HG02588 (cell line): Measurements from ENCODE around the gene TADA2B.

Source experiments
- ATAC-seq: cut with Tn5 transposase; IDR thresholded peaks from one replicate; pipeline ENCODE4 v1.9.1; 2021; ENCODE audit warnings: mild to moderate bottlenecking, moderate library complexity; ENCODE audit not compliant: unreplicated experiment

Gene TADA2B

DNA sequence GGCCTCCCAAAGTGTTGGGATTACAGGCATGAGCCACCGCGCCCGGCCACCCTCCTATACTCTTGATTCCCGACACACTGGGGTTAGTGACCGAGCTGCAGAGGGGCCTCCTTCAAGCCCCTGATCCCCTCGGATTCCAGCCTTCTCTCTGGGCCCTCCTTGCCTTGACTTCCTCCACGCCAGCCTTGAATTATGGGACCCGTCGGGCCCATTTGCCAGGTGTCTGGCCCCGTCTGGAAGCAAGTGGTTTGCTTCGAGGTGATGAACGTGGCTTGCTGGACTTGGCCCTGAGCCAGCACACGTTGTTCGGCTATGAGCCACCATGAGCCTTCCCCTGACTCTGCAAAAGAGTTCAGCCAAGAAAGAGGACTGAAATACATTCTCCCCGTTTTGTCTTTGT, 62.1 kb downstream of the TADA2B start:
- no peak for ATAC-seq

- ATAC-seq, result no peak
Observed at GRCh38 chr4:7107166-7107905, 64.2 kb downstream of the TADA2B start.
